WTC11 (cell line): ENCODE data around the gene PGLYRP2. TPM values are rescaled to one million over a fixed set of nuclear protein-coding genes. Genes with fewer than 3 reads are reported as not detected.

Experiments used
- ATAC-seq: fragments of 200-7000 bp; cut with Tn5 transposase; 2 replicates; pipeline ENCODE4 v1.10.0; 2021; ENCODE audit warnings: mild to moderate bottlenecking, moderate library complexity
- CTCF ChIA-PET: fragments of 300-600 bp; sonication (Branson Sonifier 250); formaldehyde crosslinking; loops from one replicate; lab custom pipeline; 2021; ENCODE audit warnings: antibody characterized with exemption; lab: Charles Lee
- POLR2A ChIA-PET: fragments of 350-600 bp; sonication (Branson Sonifier 250); formaldehyde crosslinking; loops from one replicate; lab custom pipeline; 2021; ENCODE audit warnings: antibody characterized with exemption; lab: Charles Lee
- DNase-seq: peaks from one replicate; pipeline ENCODE4 v3.0.0; 2021; ENCODE audit warnings: low spot score
- H3K27ac Mint-ChIP-seq: 2 replicates; pipeline ENCODE4 v1.8.0; 2021; ENCODE audit warnings: mixed read lengths
- H3K27me3 Mint-ChIP-seq: 2 replicates; pipeline ENCODE4 v1.8.0; 2021; ENCODE audit warnings: low read depth, mild to moderate bottlenecking, moderate library complexity, mixed read lengths
- H3K36me3 Mint-ChIP-seq: 2 replicates; pipeline ENCODE4 v1.8.0; 2021; ENCODE audit warnings: mixed read lengths
- H3K4me1 Mint-ChIP-seq: 2 replicates; pipeline ENCODE4 v1.8.0; 2022; ENCODE audit warnings: mixed read lengths
- H3K4me3 Mint-ChIP-seq: 2 replicates; pipeline ENCODE4 v1.8.0; 2021; ENCODE audit warnings: mild to moderate bottlenecking, moderate library complexity, mixed read lengths
- H3K9me3 Mint-ChIP-seq: 2 replicates; pipeline ENCODE4 v1.8.0; 2021; ENCODE audit warnings: mixed read lengths
- ATF1 ChIP-seq: sonication (generic); formaldehyde crosslinking; IDR thresholded peaks from 2 replicates; pipeline ENCODE4 v1.8.1; 2023; ENCODE audit warnings: mild to moderate bottlenecking, moderate library complexity, missing genetic modification reagents
- MLX ChIP-seq: sonication (generic); formaldehyde crosslinking; IDR thresholded peaks from 2 replicates; pipeline ENCODE4 v1.8.1; 2023; ENCODE audit warnings: mild to moderate bottlenecking, missing genetic modification reagents, moderate library complexity
- NFATC4 ChIP-seq: fragments of 250-450 bp; sonication (Bioruptor Pico); IDR thresholded peaks from 2 replicates; pipeline ENCODE4 v1.9.0; 2021; ENCODE audit warnings: mild to moderate bottlenecking
- SMAD4 ChIP-seq: sonication (generic); formaldehyde crosslinking; IDR thresholded peaks from 2 replicates; pipeline ENCODE4 v1.8.0; 2022; ENCODE audit warnings: mild to moderate bottlenecking, missing genetic modification reagents
- SP1 ChIP-seq: sonication (generic); formaldehyde crosslinking; conservative IDR thresholded peaks from 2 replicates; pipeline ENCODE4 v1.8.1; 2022; ENCODE audit warnings: missing genetic modification reagents
- ZBTB43 ChIP-seq: sonication (generic); formaldehyde crosslinking; IDR thresholded peaks from 2 replicates; pipeline ENCODE4 v1.8.1; 2023; ENCODE audit warnings: mild to moderate bottlenecking, missing genetic modification reagents
- ZNF232 ChIP-seq: sonication (generic); formaldehyde crosslinking; IDR thresholded peaks from 2 replicates; pipeline ENCODE4 v1.8.0; 2022; ENCODE audit warnings: mild to moderate bottlenecking, missing genetic modification reagents
- ZNF532 ChIP-seq: fragments of 250-450 bp; sonication (Bioruptor Pico); IDR thresholded peaks from 2 replicates; pipeline ENCODE4 v1.9.0; 2021; ENCODE audit warnings: mild to moderate bottlenecking, borderline replicate concordance
- total RNA-seq: library from RNA; stranded (reverse); gene quantifications from 3 replicates; pipeline ENCODE4 v1.2.3, GENCODE V29; 2021
- TF ChIP-seq, protein P1 (sequence below): sonication (generic); formaldehyde crosslinking; conservative IDR thresholded peaks from 2 replicates; pipeline ENCODE4 v1.8.1; 2023; ENCODE audit warnings: mild to moderate bottlenecking, low read depth, missing genetic modification reagents, moderate library complexity
- TF ChIP-seq, protein P2 (sequence below): fragments of 250-450 bp; sonication (Bioruptor Pico); IDR thresholded peaks from 2 replicates; pipeline ENCODE4 v2.1.2; 2022; ENCODE audit warnings: mild to moderate bottlenecking, moderate library complexity
- TF ChIP-seq, protein P3 (sequence below): fragments of 250-450 bp; sonication (Bioruptor Pico); IDR thresholded peaks from 2 replicates; pipeline ENCODE4 v1.9.0; 2021; ENCODE audit warnings: moderate library complexity, mild to moderate bottlenecking, inconsistent platforms, borderline replicate concordance
- TF ChIP-seq, protein P4 (sequence below): sonication (generic); formaldehyde crosslinking; IDR thresholded peaks from 2 replicates; pipeline ENCODE4 v1.8.0; 2023; ENCODE audit warnings: missing genetic modification reagents, mild to moderate bottlenecking, borderline replicate concordance

PGLYRP2 gene
- total RNA-seq, 1 experiment from 2014 or later, result not detected

GRCh38 chr19:15507068-15508034 lies 28.1 kb upstream of the PGLYRP2 start:
- DNase-seq (no peak), ATAC-seq (no peak)
- peaks cover 12% of the 10 kb centered on the region; the same call in 1 of the 2 replicates for H3K9me3 Mint-ChIP-seq
- H3K36me3 Mint-ChIP-seq, result no peaks in the 10 kb centered on the region
- TF ChIP-seq SP1 (CRISPR knock-in tag), result no peak
- no peak for TF ChIP-seq MLX
- TF ChIP-seq ATF1, result no peak
- TF ChIP-seq, protein P1, sequence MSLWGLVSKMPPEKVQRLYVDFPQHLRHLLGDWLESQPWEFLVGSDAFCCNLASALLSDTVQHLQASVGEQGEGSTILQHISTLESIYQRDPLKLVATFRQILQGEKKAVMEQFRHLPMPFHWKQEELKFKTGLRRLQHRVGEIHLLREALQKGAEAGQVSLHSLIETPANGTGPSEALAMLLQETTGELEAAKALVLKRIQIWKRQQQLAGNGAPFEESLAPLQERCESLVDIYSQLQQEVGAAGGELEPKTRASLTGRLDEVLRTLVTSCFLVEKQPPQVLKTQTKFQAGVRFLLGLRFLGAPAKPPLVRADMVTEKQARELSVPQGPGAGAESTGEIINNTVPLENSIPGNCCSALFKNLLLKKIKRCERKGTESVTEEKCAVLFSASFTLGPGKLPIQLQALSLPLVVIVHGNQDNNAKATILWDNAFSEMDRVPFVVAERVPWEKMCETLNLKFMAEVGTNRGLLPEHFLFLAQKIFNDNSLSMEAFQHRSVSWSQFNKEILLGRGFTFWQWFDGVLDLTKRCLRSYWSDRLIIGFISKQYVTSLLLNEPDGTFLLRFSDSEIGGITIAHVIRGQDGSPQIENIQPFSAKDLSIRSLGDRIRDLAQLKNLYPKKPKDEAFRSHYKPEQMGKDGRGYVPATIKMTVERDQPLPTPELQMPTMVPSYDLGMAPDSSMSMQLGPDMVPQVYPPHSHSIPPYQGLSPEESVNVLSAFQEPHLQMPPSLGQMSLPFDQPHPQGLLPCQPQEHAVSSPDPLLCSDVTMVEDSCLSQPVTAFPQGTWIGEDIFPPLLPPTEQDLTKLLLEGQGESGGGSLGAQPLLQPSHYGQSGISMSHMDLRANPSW (CRISPR knock-in tag), result no peak
- TF ChIP-seq ZNF532 (CRISPR knock-in tag), result no peak
- TF ChIP-seq, protein P2, sequence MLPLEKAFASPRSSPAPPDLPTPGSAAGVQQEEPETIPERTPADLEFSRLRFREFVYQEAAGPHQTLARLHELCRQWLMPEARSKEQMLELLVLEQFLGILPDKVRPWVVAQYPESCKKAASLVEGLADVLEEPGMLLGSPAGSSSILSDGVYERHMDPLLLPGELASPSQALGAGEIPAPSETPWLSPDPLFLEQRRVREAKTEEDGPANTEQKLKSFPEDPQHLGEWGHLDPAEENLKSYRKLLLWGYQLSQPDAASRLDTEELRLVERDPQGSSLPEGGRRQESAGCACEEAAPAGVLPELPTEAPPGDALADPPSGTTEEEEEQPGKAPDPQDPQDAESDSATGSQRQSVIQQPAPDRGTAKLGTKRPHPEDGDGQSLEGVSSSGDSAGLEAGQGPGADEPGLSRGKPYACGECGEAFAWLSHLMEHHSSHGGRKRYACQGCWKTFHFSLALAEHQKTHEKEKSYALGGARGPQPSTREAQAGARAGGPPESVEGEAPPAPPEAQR (CRISPR knock-in tag), result no peak
- TF ChIP-seq ZBTB43, result no peak
- no peak for TF ChIP-seq ZNF232 (CRISPR knock-in tag)
- no peak for TF ChIP-seq NFATC4 (CRISPR knock-in tag)
- TF ChIP-seq, protein P3, sequence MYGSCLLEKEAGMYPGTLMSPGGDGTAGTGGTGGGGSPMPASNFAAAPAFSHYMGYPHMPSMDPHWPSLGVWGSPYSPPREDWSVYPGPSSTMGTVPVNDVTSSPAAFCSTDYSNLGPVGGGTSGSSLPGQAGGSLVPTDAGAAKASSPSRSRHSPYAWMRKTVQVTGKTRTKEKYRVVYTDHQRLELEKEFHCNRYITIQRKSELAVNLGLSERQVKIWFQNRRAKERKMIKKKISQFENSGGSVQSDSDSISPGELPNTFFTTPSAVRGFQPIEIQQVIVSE (CRISPR knock-in tag), result no peak
- TF ChIP-seq SMAD4, result no peak
- TF ChIP-seq, protein P4, sequence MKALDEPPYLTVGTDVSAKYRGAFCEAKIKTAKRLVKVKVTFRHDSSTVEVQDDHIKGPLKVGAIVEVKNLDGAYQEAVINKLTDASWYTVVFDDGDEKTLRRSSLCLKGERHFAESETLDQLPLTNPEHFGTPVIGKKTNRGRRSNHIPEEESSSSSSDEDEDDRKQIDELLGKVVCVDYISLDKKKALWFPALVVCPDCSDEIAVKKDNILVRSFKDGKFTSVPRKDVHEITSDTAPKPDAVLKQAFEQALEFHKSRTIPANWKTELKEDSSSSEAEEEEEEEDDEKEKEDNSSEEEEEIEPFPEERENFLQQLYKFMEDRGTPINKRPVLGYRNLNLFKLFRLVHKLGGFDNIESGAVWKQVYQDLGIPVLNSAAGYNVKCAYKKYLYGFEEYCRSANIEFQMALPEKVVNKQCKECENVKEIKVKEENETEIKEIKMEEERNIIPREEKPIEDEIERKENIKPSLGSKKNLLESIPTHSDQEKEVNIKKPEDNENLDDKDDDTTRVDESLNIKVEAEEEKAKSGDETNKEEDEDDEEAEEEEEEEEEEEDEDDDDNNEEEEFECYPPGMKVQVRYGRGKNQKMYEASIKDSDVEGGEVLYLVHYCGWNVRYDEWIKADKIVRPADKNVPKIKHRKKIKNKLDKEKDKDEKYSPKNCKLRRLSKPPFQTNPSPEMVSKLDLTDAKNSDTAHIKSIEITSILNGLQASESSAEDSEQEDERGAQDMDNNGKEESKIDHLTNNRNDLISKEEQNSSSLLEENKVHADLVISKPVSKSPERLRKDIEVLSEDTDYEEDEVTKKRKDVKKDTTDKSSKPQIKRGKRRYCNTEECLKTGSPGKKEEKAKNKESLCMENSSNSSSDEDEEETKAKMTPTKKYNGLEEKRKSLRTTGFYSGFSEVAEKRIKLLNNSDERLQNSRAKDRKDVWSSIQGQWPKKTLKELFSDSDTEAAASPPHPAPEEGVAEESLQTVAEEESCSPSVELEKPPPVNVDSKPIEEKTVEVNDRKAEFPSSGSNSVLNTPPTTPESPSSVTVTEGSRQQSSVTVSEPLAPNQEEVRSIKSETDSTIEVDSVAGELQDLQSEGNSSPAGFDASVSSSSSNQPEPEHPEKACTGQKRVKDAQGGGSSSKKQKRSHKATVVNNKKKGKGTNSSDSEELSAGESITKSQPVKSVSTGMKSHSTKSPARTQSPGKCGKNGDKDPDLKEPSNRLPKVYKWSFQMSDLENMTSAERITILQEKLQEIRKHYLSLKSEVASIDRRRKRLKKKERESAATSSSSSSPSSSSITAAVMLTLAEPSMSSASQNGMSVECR, result no peak
- ChIA-PET CTCF (no interaction called here), POLR2A (no interaction called here)
- H3K4me1 Mint-ChIP-seq, result 0 out of 2 replicates have a peak, but pooled peaks cover 3% of the 10 kb centered on the region
- peak overlapping the region; percentile 72 for H3K4me3 Mint-ChIP-seq
- H3K27me3 Mint-ChIP-seq, result peaks cover 44% of the 10 kb centered on the region
- H3K27ac Mint-ChIP-seq, result no peak overlapping the region
